Calu3 (cell line): ENCODE results near the gene KCTD21. TPM values are rescaled to one million over a fixed set of nuclear protein-coding genes. Genes with fewer than 3 reads are reported as not detected.

ENCODE experiments used
- BruUV-seq: library from RNA; stranded (reverse); fragments of 400-500 nt; replicated peaks from 2 replicates; lab custom pipeline; 2021; lab: Mats Ljungman, UMichigan
- CTCF ChIA-PET: fragments of 300-600 bp; sonication (Branson Sonifier 250); formaldehyde crosslinking; loops from one replicate; lab custom pipeline; 2022; ENCODE audit warnings: antibody characterized with exemption; lab: Charles Lee
- DNase-seq: peaks from one replicate; pipeline ENCODE4 v3.0.0; 2022
- H3K27ac Mint-ChIP-seq: one replicate; pipeline ENCODE4 v1.8.0; 2022; ENCODE audit warnings: mixed read lengths; ENCODE audit not compliant: unreplicated experiment
- H3K27me3 Mint-ChIP-seq: one replicate; pipeline ENCODE4 v1.8.0; 2022; ENCODE audit warnings: mixed read lengths; ENCODE audit not compliant: unreplicated experiment
- H3K36me3 Mint-ChIP-seq: one replicate; pipeline ENCODE4 v1.8.0; 2022; ENCODE audit warnings: mild to moderate bottlenecking, moderate library complexity, mixed read lengths; ENCODE audit not compliant: insufficient read depth, unreplicated experiment
- H3K4me1 Mint-ChIP-seq: one replicate; pipeline ENCODE4 v1.8.0; 2022; ENCODE audit warnings: mild to moderate bottlenecking, low read depth, mixed read lengths; ENCODE audit not compliant: unreplicated experiment
- H3K4me3 Mint-ChIP-seq: one replicate; pipeline ENCODE4 v1.8.0; 2022; ENCODE audit warnings: mild to moderate bottlenecking, low read depth, moderate library complexity, mixed read lengths; ENCODE audit not compliant: unreplicated experiment
- H3K9me3 Mint-ChIP-seq: one replicate; pipeline ENCODE4 v1.8.0; 2022; ENCODE audit warnings: low read depth, mixed read lengths; ENCODE audit not compliant: unreplicated experiment
- intact Hi-C: fragments of 100-400 bp; cut with micrococcal nuclease; formaldehyde crosslinking; loops from one replicate; pipeline ENCODE4 v1.10.0; 2022; ENCODE audit not compliant: unreplicated experiment
- total RNA-seq: library from RNA; stranded (reverse); gene quantifications from 2 replicates; pipeline ENCODE4 v1.2.3, GENCODE V29; 2022
- TF ChIP-seq, protein P1 (sequence below): fragments of 200-600 bp; IDR thresholded peaks from one replicate; pipeline ENCODE4 v1.8.0; 2022; ENCODE audit warnings: antibody characterized with exemption; ENCODE audit not compliant: unreplicated experiment

KCTD21 gene
- total RNA-seq, 1 experiment from 2014 or later, result 8.5 TPM

GRCh38 chr11:78189851-78190250 is 1.4 kb upstream of the KCTD21 start:
- DNase-seq, result no peak
- CTCF ChIA-PET, result no interaction called here
- H3K27ac Mint-ChIP-seq, result peak overlapping the region; percentile 33
- peaks cover 57% of the 10 kb centered on the region for H3K4me1 Mint-ChIP-seq
- H3K9me3 Mint-ChIP-seq, result no peaks in the 10 kb centered on the region
- peak overlapping the region; percentile 99 for H3K4me3 Mint-ChIP-seq
- H3K36me3 Mint-ChIP-seq, result peaks cover 26% of the 10 kb centered on the region
- TF ChIP-seq, protein P1, sequence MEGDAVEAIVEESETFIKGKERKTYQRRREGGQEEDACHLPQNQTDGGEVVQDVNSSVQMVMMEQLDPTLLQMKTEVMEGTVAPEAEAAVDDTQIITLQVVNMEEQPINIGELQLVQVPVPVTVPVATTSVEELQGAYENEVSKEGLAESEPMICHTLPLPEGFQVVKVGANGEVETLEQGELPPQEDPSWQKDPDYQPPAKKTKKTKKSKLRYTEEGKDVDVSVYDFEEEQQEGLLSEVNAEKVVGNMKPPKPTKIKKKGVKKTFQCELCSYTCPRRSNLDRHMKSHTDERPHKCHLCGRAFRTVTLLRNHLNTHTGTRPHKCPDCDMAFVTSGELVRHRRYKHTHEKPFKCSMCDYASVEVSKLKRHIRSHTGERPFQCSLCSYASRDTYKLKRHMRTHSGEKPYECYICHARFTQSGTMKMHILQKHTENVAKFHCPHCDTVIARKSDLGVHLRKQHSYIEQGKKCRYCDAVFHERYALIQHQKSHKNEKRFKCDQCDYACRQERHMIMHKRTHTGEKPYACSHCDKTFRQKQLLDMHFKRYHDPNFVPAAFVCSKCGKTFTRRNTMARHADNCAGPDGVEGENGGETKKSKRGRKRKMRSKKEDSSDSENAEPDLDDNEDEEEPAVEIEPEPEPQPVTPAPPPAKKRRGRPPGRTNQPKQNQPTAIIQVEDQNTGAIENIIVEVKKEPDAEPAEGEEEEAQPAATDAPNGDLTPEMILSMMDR, result no peak
- BruUV-seq, result no TSS peak
- intact Hi-C loops, result no loop called here
- H3K27me3 Mint-ChIP-seq, result no peaks in the 10 kb centered on the region

- DNase-seq, result no peak
- CTCF ChIA-PET, result no interaction called here
- TF ChIP-seq, protein P1, result no peak
These were observed 823 bp upstream of the KCTD21 start for GRCh38 chr11:78189174-78189724.

DNA sequence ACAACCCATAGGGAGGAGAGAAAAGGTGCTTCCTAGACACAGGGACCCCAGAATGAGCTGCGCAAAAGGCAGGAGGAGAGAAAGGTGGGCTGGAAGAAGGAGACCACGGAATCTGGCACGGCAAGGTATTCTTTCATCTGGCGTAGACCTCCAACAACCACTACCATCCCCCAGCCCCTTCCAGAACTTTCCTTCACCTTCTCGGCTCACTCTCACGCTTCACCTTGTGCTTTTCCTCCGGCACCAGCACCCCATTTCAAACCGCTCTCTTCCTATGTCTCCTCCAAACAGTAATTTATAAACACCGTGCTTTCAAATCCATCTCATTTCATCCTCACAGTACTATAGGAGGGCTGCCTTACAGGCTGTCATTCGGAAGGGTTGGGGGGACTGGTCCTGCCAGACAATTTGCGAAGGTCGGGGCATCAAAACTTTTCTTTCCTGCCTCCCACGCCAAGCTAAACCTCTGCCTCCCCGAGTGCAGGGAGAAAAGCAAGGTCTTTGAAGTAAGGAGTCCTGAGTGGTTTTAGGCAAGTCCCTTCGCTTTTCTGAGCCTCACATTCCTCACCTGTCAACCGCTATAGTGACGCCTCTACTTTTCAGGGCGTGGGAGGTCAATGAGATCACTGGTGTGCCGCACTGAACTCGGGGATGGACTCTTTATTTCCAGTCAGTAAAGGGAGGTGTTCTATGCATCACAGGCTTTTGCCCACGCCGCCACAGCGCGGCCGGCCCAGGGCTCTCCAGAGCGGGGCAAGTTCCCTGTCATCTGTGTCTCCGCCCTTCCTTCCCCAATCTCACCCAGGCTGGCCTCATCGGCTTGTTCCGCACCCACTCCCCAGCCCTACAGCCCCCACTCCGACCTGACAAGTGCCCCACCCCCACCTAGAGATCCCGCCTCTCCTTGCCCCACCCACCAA is 800 bp downstream of the KCTD21 start:
- no peaks in the 10 kb centered on the region for H3K9me3 Mint-ChIP-seq
- CTCF ChIA-PET, result interaction anchor here (0.5 to 0.7 kb wide), 6 partner anchors 40 to 1463 kb away, joined by 3 to 7 read pairs (median 3); no protein-coding TSS in a partner anchor
- intact Hi-C loops, result no loop called here

More at GRCh38 chr11:78189174-78189724, 823 bp upstream of the KCTD21 start:
- TSS peak; percentile 60 for BruUV-seq
- Mint-ChIP-seq H3K27ac (peak overlapping the region; percentile 33), H3K9me3 (no peaks in the 10 kb centered on the region), H3K36me3 (peaks cover 26% of the 10 kb centered on the region), H3K4me1 (peaks cover 51% of the 10 kb centered on the region), H3K4me3 (peak overlapping the region; percentile 99), H3K27me3 (no peaks in the 10 kb centered on the region)
- intact Hi-C loops, result no loop called here

DNA sequence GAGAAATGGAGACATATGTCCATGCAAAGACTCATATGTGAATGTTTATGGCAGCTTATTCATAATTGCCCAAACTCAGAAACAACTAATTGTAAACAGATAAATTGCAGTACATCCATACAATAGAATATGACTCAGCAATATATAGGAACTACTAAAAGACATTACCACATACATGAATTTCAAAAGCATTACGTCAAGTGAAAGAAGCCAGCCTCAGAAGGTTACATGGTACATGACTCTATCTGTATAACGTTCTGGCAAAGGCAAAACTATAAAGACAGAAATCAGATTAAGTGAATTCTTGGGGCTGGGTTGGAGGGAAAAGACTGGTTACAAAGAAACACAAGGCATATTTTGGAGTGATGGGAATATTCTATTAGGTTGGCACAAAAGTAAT is 7.2 kb downstream of the KCTD21 start:
- Mint-ChIP-seq H3K27me3 (no peaks in the 10 kb centered on the region), H3K36me3 (no peaks in the 10 kb centered on the region), H3K9me3 (no peaks in the 10 kb centered on the region), H3K4me1 (peaks cover 26% of the 10 kb centered on the region), H3K27ac (no peak overlapping the region), H3K4me3 (no peak overlapping the region)
- BruUV-seq, result no TSS peak
- DNase-seq, result no peak
- TF ChIP-seq, protein P1, result no peak
- CTCF ChIA-PET, result no interaction called here
- intact Hi-C loops, result no loop called here

More for the DNA sequence above, 800 bp downstream of the KCTD21 start:
- Mint-ChIP-seq H3K4me3 (peak overlapping the region; percentile 99), H3K27me3 (no peaks in the 10 kb centered on the region), H3K36me3 (peaks cover 26% of the 10 kb centered on the region), H3K27ac (peak overlapping the region; percentile 73), H3K4me1 (peaks cover 41% of the 10 kb centered on the region)
- BruUV-seq, result TSS peak; percentile 33
- TF ChIP-seq, protein P1, result no peak
- DNase-seq, result no peak
